Measurements from ENCODE around the gene ZNF511.
"Not testable (repeated sequence)": the region's sequence is repeated elsewhere in the genome, so short reads cannot be mapped to it uniquely, and the experiment has no call there.

The ZNF511 gene

GRCh38 chr10:133309720-133310398 is 1.1 kb downstream of the ZNF511 start:
- H3K4me3 ChIP-seq: no peak overlapping the region; the same call in 1 of the 2 replicates
- H3K4me1 ChIP-seq: no peaks in the 10 kb centered on the region
- in situ Hi-C loops (cut with MboI; ENCODE audit: low sequenced_read_pairs): no loop called here
- no peaks in the 10 kb centered on the region for H3K9me3 ChIP-seq
- no peak for DNase-seq (ENCODE audit: low spot score in 2 of 2)
- no peaks in the 10 kb centered on the region; the same call in 1 of the 2 replicates for H3K36me3 ChIP-seq (replicated peaks)
- no peaks in the 10 kb centered on the region for H3K27me3 ChIP-seq (ENCODE audit: low read depth)

GRCh38 chr10:133310399-133310755 is 1.7 kb downstream of the ZNF511 start:
- DNase-seq (ENCODE audit: low spot score in 2 of 2): no peak
- in situ Hi-C loops (cut with MboI; ENCODE audit: low sequenced_read_pairs): no loop called here
- no peaks in the 10 kb centered on the region for H3K4me1 ChIP-seq

GRCh38 chr10:133310789-133311188 is 2.1 kb downstream of the ZNF511 start:
- Histone ChIP-seq H3K9me3 (no peaks in the 10 kb centered on the region), H3K4me3 (no peak overlapping the region), H3K4me1 (no peaks in the 10 kb centered on the region), H3K27me3 (ENCODE audit: low read depth) (no peaks in the 10 kb centered on the region), H3K36me3 (replicated peaks) (no peaks in the 10 kb centered on the region; the same call in 1 of the 2 replicates)
- DNase-seq (ENCODE audit: low spot score in 2 of 2): no peak
- in situ Hi-C loops (cut with MboI; ENCODE audit: low sequenced_read_pairs): no loop called here

More at GRCh38 chr10:133310399-133310755, 1.7 kb downstream of the ZNF511 start:
- H3K27me3 ChIP-seq (ENCODE audit: low read depth): no peaks in the 10 kb centered on the region
- no peaks in the 10 kb centered on the region; the same call in 1 of the 2 replicates for H3K36me3 ChIP-seq (replicated peaks)
- H3K9me3 ChIP-seq: no peaks in the 10 kb centered on the region
- H3K4me3 ChIP-seq: no peak overlapping the region

DNA sequence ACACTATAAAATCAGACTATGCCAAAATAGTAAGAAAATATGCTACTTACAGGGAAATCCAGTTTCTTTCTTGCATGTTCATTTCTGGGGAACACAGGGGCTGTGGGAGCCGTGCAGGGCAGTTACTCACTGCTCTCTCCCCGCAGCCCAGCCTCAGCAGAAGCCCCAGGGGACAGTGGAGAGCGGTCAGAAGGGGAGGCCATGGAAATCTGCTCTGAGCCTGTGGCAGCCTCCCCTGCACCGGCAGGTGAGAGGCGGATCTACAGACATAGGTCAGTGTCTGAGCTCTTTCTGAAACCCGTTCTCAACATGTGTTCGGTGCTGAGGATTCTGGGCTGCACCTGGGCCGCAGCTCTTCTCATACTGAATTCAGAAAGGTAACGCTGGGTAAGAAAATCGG is 2.9 kb downstream of the ZNF511 start:
- H3K27me3 ChIP-seq (ENCODE audit: low read depth): no peaks in the 10 kb centered on the region
- no peak for DNase-seq (ENCODE audit: low spot score in 2 of 2)
- no peaks in the 10 kb centered on the region; the same call in 1 of the 2 replicates for H3K36me3 ChIP-seq (replicated peaks)
- in situ Hi-C loops (cut with MboI; ENCODE audit: low sequenced_read_pairs): no loop called here
- no peak overlapping the region for H3K4me3 ChIP-seq
- no peaks in the 10 kb centered on the region for H3K9me3 ChIP-seq
- no peaks in the 10 kb centered on the region for H3K4me1 ChIP-seq

- Histone ChIP-seq H3K9me3 (no peaks in the 10 kb centered on the region), H3K4me3 (no peak overlapping the region), H3K4me1 (no peaks in the 10 kb centered on the region), H3K36me3 (replicated peaks) (no peaks in the 10 kb centered on the region; the same call in 1 of the 2 replicates), H3K27me3 (ENCODE audit: low read depth) (no peaks in the 10 kb centered on the region)
- in situ Hi-C loops (cut with MboI; ENCODE audit: low sequenced_read_pairs): no loop called here
- DNase-seq (ENCODE audit: low spot score in 2 of 2): no peak
These were observed 3.5 kb downstream of the ZNF511 start for GRCh38 chr10:133312016-133312768.

DNA sequence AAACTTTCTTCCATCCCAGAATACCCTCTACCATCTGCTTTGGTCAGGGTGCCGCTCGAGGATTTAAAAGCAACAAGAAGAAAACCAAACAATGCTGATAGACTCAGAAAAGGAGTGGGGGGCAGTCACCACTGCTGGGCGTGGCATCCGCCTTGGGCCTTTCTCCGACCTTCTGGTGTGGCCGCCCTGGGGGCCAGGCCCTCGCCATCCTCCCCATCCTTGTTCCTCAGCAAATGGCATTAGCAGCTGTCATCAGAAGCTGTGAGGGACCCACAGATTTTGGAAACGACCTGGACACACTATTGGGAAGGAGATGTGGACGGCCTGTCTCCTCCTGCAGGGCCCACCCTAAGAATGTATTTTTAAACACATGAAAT is 4.0 kb downstream of the ZNF511 start:
- H3K27me3 ChIP-seq (ENCODE audit: low read depth): no peaks in the 10 kb centered on the region
- H3K4me1 ChIP-seq: no peaks in the 10 kb centered on the region
- H3K4me3 ChIP-seq: no peak overlapping the region
- no peak for DNase-seq (ENCODE audit: low spot score in 2 of 2)
- in situ Hi-C loops (cut with MboI; ENCODE audit: low sequenced_read_pairs): no loop called here
- H3K36me3 ChIP-seq (replicated peaks): no peaks in the 10 kb centered on the region; the same call in 1 of the 2 replicates
- no peaks in the 10 kb centered on the region for H3K9me3 ChIP-seq

DNA sequence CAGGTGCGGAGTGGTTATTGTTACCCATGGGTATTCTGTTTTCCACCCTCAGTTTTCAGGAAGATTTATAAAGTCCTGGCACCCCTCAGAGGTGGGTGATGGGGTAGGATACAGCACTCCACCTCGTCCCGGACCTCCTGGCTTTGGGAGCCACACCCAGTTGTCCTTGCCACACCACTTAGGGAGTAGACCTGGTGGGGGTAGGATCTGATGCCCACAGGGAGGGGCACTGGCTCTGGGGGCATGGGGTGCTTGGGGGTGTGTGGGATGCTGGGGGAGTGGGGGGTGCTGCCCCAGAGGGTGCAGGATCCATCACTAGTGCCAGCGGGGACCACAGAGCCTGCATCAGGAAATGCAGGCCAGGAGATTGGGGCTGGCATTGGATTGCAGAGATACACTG is 4.5 kb downstream of the ZNF511 start:
- Histone ChIP-seq H3K36me3 (replicated peaks) (no peaks in the 10 kb centered on the region; the same call in 1 of the 2 replicates), H3K9me3 (no peaks in the 10 kb centered on the region), H3K4me3 (no peak overlapping the region), H3K4me1 (no peaks in the 10 kb centered on the region), H3K27me3 (ENCODE audit: low read depth) (no peaks in the 10 kb centered on the region)
- in situ Hi-C loops (cut with MboI; ENCODE audit: low sequenced_read_pairs): no loop called here
- DNase-seq (ENCODE audit: low spot score in 2 of 2): no peak

- Histone ChIP-seq H3K36me3 (replicated peaks) (no peaks in the 10 kb centered on the region; the same call in 1 of the 2 replicates), H3K4me1 (no peaks in the 10 kb centered on the region), H3K27me3 (ENCODE audit: low read depth) (no peaks in the 10 kb centered on the region), H3K4me3 (no peak overlapping the region), H3K9me3 (no peaks in the 10 kb centered on the region)
- DNase-seq (ENCODE audit: low spot score in 2 of 2): no peak
- in situ Hi-C loops (cut with MboI; ENCODE audit: low sequenced_read_pairs): no loop called here
These were observed 6.2 kb downstream of the ZNF511 start for GRCh38 chr10:133314911-133315310.

GRCh38 chr10:133315847-133316246 is 7.1 kb downstream of the ZNF511 start:
- in situ Hi-C loops (cut with MboI; ENCODE audit: low sequenced_read_pairs): no loop called here
- H3K4me1 ChIP-seq: no peaks in the 10 kb centered on the region
- no peaks in the 10 kb centered on the region for H3K27me3 ChIP-seq (ENCODE audit: low read depth)
- no peak for DNase-seq (ENCODE audit: low spot score in 2 of 2)
- H3K4me3 ChIP-seq: no peak overlapping the region
- H3K36me3 ChIP-seq (replicated peaks): no peaks in the 10 kb centered on the region; the same call in 1 of the 2 replicates
- no peaks in the 10 kb centered on the region for H3K9me3 ChIP-seq

GRCh38 chr10:133316266-133316665 is 7.6 kb downstream of the ZNF511 start:
- H3K9me3 ChIP-seq: no peaks in the 10 kb centered on the region
- H3K4me1 ChIP-seq: no peaks in the 10 kb centered on the region
- in situ Hi-C loops (cut with MboI; ENCODE audit: low sequenced_read_pairs): no loop called here
- H3K27me3 ChIP-seq (ENCODE audit: low read depth): no peaks in the 10 kb centered on the region
- H3K36me3 ChIP-seq (replicated peaks): no peaks in the 10 kb centered on the region; the same call in 1 of the 2 replicates
- no peak overlapping the region for H3K4me3 ChIP-seq
- DNase-seq (ENCODE audit: low spot score in 2 of 2): no peak

DNA sequence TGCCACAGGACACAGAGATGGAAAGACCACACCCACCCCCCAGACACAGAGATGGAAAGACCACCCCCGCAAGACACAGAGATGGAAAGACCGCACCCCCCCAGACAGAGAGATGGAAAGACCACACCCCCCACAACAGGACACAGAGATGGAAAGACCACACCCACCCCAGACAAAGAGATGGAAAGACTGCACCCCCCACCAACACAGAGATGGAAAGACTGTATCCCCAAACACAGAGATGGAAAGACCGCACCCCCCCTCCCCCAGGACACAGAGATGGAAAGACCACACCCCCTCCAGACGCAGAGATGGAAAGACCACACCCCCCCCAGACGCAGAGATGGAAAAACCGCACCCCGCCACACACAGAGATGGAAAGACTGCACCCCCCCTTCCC is 8.0 kb downstream of the ZNF511 start:
- Histone ChIP-seq H3K36me3 (replicated peaks) (no peaks in the 10 kb centered on the region; the same call in 1 of the 2 replicates), H3K4me1 (no peaks in the 10 kb centered on the region), H3K27me3 (ENCODE audit: low read depth) (no peaks in the 10 kb centered on the region), H3K9me3 (no peaks in the 10 kb centered on the region), H3K4me3 (no peak overlapping the region)
- in situ Hi-C loops (cut with MboI; ENCODE audit: low sequenced_read_pairs): no loop called here
- no peak for DNase-seq (ENCODE audit: low spot score in 2 of 2)

GRCh38 chr10:133318494-133319127 is 9.9 kb downstream of the ZNF511 start:
- Histone ChIP-seq H3K9me3 (no peaks in the 10 kb centered on the region), H3K4me1 (no peaks in the 10 kb centered on the region), H3K4me3 (peak overlapping the region; percentile 46), H3K36me3 (replicated peaks) (no peaks in the 10 kb centered on the region), H3K27me3 (ENCODE audit: low read depth) (no peaks in the 10 kb centered on the region)
- in situ Hi-C loops (cut with MboI; ENCODE audit: low sequenced_read_pairs): no loop called here
- peak; percentile 70 to 91 for DNase-seq (ENCODE audit: low spot score in 2 of 2)

- in situ Hi-C loops (cut with MboI; ENCODE audit: low sequenced_read_pairs); H3K27me3 ChIP-seq (ENCODE audit: low read depth): not testable (repeated sequence)
These were observed 12.2 kb downstream of the ZNF511 start for GRCh38 chr10:133320852-133321422.

More at GRCh38 chr10:133320852-133321422, 12.2 kb downstream of the ZNF511 start:
- not testable (repeated sequence) for H3K9me3 ChIP-seq; H3K4me1 ChIP-seq; DNase-seq (ENCODE audit: low spot score in 2 of 2); H3K4me3 ChIP-seq; H3K36me3 ChIP-seq (replicated peaks)
